IPS DF 6.9 (cell line): ENCODE results near the gene DMRT3.
A peak's percentile ranks its signal among the peaks of the same experiment; 100 is the strongest.

ENCODE experiments used
- DNase-seq: peaks from one replicate; pipeline ENCODE4 v3.0.0-alpha.2; 2013; ENCODE audit warnings: low read depth, low spot score
- H3K27ac ChIP-seq: one replicate; pipeline ENCODE4 v1.5.1; 2013; ENCODE audit warnings: low read length, control low read depth
- H3K27me3 ChIP-seq: 2 replicates; pipeline ENCODE4 v1.6.1; 2013; ENCODE audit warnings: mild to moderate bottlenecking, low read length; ENCODE audit not compliant: control insufficient read depth, insufficient read depth
- H3K36me3 ChIP-seq: 2 replicates; pipeline ENCODE4 v1.6.1; 2013; ENCODE audit warnings: low read length; ENCODE audit not compliant: control insufficient read depth, insufficient read depth
- H3K4me1 ChIP-seq: 2 replicates; pipeline ENCODE4 v1.6.1; 2013; ENCODE audit warnings: low read length; ENCODE audit not compliant: control insufficient read depth, insufficient read depth
- H3K4me3 ChIP-seq: 2 replicates; pipeline ENCODE4 v1.5.1; 2013; ENCODE audit warnings: mild to moderate bottlenecking, low read length
- H3K9me3 ChIP-seq: 2 replicates; pipeline ENCODE4 v1.6.1; 2013; ENCODE audit warnings: low read length, inconsistent platforms; ENCODE audit not compliant: control insufficient read depth, insufficient read depth
- WGBS: extraction: QIAGEN DNeasy Blood & Tissue Kit; methylation state at CpG from one replicate; pipeline ENCODE4 v1.1.7; 2013; ENCODE audit warnings: mixed read lengths, missing lambda C conversion rate; ENCODE audit not compliant: insufficient read length, insufficient coverage; 5-methylcytosine and 5-hydroxymethylcytosine counted together

The DMRT3 gene

GRCh38 chr9:1001838-1002237, 25.4 kb downstream of the DMRT3 start:
- no peaks in the 10 kb centered on the region for H3K4me1 ChIP-seq
- H3K9me3 ChIP-seq = no peaks in the 10 kb centered on the region; the same call in 1 of the 2 replicates
- no peak overlapping the region for H3K27ac ChIP-seq
- no peaks in the 10 kb centered on the region for H3K27me3 ChIP-seq
- no peaks in the 10 kb centered on the region for H3K36me3 ChIP-seq
- no CpG with 5 or more reads among the region's 4 CpGs for WGBS
- H3K4me3 ChIP-seq = no peak overlapping the region
- no peak for DNase-seq

GRCh38 chr9:1002678-1003077, 26.2 kb downstream of the DMRT3 start:
- Histone ChIP-seq H3K4me1 (no peaks in the 10 kb centered on the region), H3K27ac (no peak overlapping the region), H3K4me3 (no peak overlapping the region), H3K9me3 (no peaks in the 10 kb centered on the region; the same call in 1 of the 2 replicates), H3K36me3 (no peaks in the 10 kb centered on the region), H3K27me3 (no peaks in the 10 kb centered on the region)
- WGBS = no CpG with 5 or more reads among the region's 2 CpGs
- no peak for DNase-seq

GRCh38 chr9:1005043-1005667, 28.7 kb downstream of the DMRT3 start:
- no peak overlapping the region for H3K27ac ChIP-seq
- H3K4me3 ChIP-seq = no peak overlapping the region
- no peaks in the 10 kb centered on the region for H3K4me1 ChIP-seq
- peak; percentile 39 for DNase-seq
- WGBS = no CpG with 5 or more reads among the region's 10 CpGs
- no peaks in the 10 kb centered on the region for H3K27me3 ChIP-seq
- H3K9me3 ChIP-seq = no peaks in the 10 kb centered on the region
- H3K36me3 ChIP-seq = no peaks in the 10 kb centered on the region

GRCh38 chr9:1007312-1007711, 30.9 kb downstream of the DMRT3 start:
- DNase-seq = no peak
- WGBS = no CpG with 5 or more reads among the region's 3 CpGs
- no peaks in the 10 kb centered on the region for H3K4me1 ChIP-seq
- no peak overlapping the region for H3K27ac ChIP-seq
- H3K27me3 ChIP-seq = no peaks in the 10 kb centered on the region
- H3K4me3 ChIP-seq = no peak overlapping the region
- H3K9me3 ChIP-seq = no peaks in the 10 kb centered on the region
- no peaks in the 10 kb centered on the region for H3K36me3 ChIP-seq

GRCh38 chr9:1008216-1008615, 31.8 kb downstream of the DMRT3 start:
- Histone ChIP-seq H3K4me3 (no peak overlapping the region), H3K27ac (no peak overlapping the region), H3K27me3 (no peaks in the 10 kb centered on the region), H3K4me1 (no peaks in the 10 kb centered on the region), H3K9me3 (no peaks in the 10 kb centered on the region), H3K36me3 (no peaks in the 10 kb centered on the region)
- DNase-seq = no peak
- WGBS = no CpG with 5 or more reads among the region's 3 CpGs

- no peaks in the 10 kb centered on the region for H3K9me3 ChIP-seq
- H3K4me1 ChIP-seq = no peaks in the 10 kb centered on the region
- no peaks in the 10 kb centered on the region for H3K27me3 ChIP-seq
- no CpG with 5 or more reads among the region's 14 CpGs for WGBS
- no peaks in the 10 kb centered on the region for H3K36me3 ChIP-seq
- DNase-seq = peak; percentile 66
- H3K4me3 ChIP-seq = no peak overlapping the region
- no peak overlapping the region for H3K27ac ChIP-seq
These were observed 32.7 kb downstream of the DMRT3 start for GRCh38 chr9:1009101-1009707.

- H3K27me3 ChIP-seq = no peaks in the 10 kb centered on the region
- no peak for DNase-seq
- H3K4me1 ChIP-seq = no peaks in the 10 kb centered on the region
- H3K27ac ChIP-seq = no peak overlapping the region
- no peaks in the 10 kb centered on the region for H3K9me3 ChIP-seq
- H3K36me3 ChIP-seq = no peaks in the 10 kb centered on the region
- WGBS = no CpG with 5 or more reads among the region's 5 CpGs
- H3K4me3 ChIP-seq = no peak overlapping the region
These were observed 36.6 kb downstream of the DMRT3 start for GRCh38 chr9:1013021-1013420.

GRCh38 chr9:1014225-1014624, 37.8 kb downstream of the DMRT3 start:
- WGBS = no CpG with 5 or more reads among the region's 4 CpGs

GRCh38 chr9:1014640-1015039, 38.2 kb downstream of the DMRT3 start:
- H3K4me3 ChIP-seq = no peak overlapping the region
- no peaks in the 10 kb centered on the region for H3K27me3 ChIP-seq
- no peak for DNase-seq
- no peaks in the 10 kb centered on the region for H3K9me3 ChIP-seq
- WGBS = no CpG with 5 or more reads among the region's 2 CpGs
- no peaks in the 10 kb centered on the region for H3K4me1 ChIP-seq
- no peaks in the 10 kb centered on the region for H3K36me3 ChIP-seq
- H3K27ac ChIP-seq = no peak overlapping the region

More at GRCh38 chr9:1014225-1014624, 37.8 kb downstream of the DMRT3 start:
- Histone ChIP-seq H3K27me3 (no peaks in the 10 kb centered on the region), H3K4me1 (no peaks in the 10 kb centered on the region), H3K27ac (no peak overlapping the region), H3K36me3 (no peaks in the 10 kb centered on the region), H3K4me3 (no peak overlapping the region), H3K9me3 (no peaks in the 10 kb centered on the region)
- DNase-seq = no peak

GRCh38 chr9:1018121-1018520, 41.7 kb downstream of the DMRT3 start:
- no peak overlapping the region for H3K27ac ChIP-seq
- no peak overlapping the region for H3K4me3 ChIP-seq
- no peaks in the 10 kb centered on the region for H3K27me3 ChIP-seq
- no peak for DNase-seq
- no peaks in the 10 kb centered on the region for H3K4me1 ChIP-seq
- H3K9me3 ChIP-seq = no peaks in the 10 kb centered on the region
- no CpG with 5 or more reads among the region's 10 CpGs for WGBS
- H3K36me3 ChIP-seq = no peaks in the 10 kb centered on the region

- Histone ChIP-seq H3K9me3 (no peaks in the 10 kb centered on the region), H3K27ac (no peak overlapping the region), H3K27me3 (no peaks in the 10 kb centered on the region), H3K4me3 (no peak overlapping the region), H3K4me1 (no peaks in the 10 kb centered on the region), H3K36me3 (no peaks in the 10 kb centered on the region)
- no peak for DNase-seq
- no CpG with 5 or more reads among the region's 1 CpG for WGBS
These were observed 47.7 kb downstream of the DMRT3 start for GRCh38 chr9:1024112-1024511.
